GM12874 (cell line): ENCODE results near the gene TNFRSF4.

ENCODE experiments used
- TF ChIP-seq, protein P1 (sequence below): IDR thresholded peaks from 2 replicates; pipeline ENCODE4 v1.5.1; 2011; ENCODE audit warnings: low read depth, mild to moderate bottlenecking, control low read depth, low read length, moderate library complexity; ENCODE audit not compliant: insufficient read depth

Gene TNFRSF4

DNA sequence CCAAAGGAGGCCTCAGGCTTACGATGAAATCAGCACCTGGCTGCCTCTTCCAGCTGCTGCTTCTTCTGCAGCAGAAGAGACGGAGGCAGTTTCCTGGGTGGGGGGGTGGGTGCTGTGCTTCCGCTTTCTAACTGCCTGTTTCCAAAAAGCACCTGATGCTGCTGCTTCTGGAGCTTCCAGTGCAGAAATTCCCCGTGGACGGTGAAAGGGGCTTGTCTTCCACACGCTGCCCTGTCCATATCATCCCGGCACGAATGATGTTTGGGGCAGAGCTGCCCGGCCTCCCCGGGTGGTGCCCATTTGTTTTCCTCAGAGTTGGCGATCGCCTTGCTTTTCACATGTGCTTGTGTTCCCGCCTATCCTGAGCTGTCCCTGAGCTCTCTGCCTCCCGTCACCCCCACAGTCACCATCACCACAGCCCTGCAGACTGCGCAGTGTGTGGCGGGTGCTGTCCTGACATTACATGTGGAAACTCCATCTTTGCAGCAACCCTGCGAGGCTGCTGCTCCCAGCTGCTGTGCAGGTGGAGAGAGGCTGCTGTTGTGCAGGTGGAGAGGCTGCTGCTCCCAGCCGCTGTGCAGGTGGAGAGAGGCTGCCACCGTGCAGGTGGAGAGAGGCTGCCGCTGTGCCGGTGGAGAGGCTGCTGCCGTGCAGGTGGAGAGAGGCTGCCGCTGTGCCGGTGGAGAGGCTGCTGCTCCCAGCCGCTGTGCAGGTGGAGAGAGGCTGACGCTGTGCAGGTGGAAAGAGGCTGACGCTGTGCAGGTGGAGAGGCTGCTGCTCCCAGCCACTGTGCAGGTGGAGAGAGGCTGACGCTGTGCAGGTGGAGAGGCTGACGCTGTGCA lies 38.5 kb downstream of the TNFRSF4 start:
- TF ChIP-seq, protein P1, sequence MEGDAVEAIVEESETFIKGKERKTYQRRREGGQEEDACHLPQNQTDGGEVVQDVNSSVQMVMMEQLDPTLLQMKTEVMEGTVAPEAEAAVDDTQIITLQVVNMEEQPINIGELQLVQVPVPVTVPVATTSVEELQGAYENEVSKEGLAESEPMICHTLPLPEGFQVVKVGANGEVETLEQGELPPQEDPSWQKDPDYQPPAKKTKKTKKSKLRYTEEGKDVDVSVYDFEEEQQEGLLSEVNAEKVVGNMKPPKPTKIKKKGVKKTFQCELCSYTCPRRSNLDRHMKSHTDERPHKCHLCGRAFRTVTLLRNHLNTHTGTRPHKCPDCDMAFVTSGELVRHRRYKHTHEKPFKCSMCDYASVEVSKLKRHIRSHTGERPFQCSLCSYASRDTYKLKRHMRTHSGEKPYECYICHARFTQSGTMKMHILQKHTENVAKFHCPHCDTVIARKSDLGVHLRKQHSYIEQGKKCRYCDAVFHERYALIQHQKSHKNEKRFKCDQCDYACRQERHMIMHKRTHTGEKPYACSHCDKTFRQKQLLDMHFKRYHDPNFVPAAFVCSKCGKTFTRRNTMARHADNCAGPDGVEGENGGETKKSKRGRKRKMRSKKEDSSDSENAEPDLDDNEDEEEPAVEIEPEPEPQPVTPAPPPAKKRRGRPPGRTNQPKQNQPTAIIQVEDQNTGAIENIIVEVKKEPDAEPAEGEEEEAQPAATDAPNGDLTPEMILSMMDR, result no peak

DNA sequence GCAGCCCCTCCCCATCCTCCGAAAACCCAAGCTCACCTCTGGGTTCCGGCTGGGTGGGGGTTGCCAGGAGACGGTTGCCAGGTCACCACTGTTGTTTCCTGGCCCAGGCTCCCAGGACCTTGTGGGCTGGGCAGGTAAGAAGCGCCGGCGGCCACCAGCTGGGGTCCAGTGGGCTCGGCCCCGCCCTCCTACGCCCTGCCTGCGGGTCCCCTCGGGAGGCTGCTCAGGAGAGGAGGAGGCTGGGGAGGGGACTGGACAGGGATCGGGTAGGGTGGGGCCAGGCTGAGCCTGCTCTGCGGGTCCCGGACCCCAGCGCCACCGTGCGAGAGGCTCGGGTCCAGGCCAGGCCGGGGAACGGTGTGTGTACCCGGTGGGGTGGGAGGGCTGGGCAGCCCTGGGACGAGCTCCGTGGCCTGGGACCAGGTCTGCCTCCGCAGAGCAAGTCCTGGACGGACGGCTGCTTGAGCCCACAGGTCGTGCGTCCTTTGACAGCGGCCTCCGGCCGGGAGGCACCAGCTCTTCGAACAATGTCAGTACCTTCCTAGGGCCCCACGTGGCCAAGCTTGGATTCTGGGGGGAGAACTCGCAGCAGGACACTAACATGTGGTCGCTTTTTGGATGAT lies 40.0 kb downstream of the TNFRSF4 start, which contains the start of gene TTLL10:
Gene TTLL10, plus strand, starts transcription at position 88 of the 623 bp plus-strand sequence. CDS start 5,336 bp downstream, outside the sequence.
- TF ChIP-seq, protein P1, result no peak

DNA sequence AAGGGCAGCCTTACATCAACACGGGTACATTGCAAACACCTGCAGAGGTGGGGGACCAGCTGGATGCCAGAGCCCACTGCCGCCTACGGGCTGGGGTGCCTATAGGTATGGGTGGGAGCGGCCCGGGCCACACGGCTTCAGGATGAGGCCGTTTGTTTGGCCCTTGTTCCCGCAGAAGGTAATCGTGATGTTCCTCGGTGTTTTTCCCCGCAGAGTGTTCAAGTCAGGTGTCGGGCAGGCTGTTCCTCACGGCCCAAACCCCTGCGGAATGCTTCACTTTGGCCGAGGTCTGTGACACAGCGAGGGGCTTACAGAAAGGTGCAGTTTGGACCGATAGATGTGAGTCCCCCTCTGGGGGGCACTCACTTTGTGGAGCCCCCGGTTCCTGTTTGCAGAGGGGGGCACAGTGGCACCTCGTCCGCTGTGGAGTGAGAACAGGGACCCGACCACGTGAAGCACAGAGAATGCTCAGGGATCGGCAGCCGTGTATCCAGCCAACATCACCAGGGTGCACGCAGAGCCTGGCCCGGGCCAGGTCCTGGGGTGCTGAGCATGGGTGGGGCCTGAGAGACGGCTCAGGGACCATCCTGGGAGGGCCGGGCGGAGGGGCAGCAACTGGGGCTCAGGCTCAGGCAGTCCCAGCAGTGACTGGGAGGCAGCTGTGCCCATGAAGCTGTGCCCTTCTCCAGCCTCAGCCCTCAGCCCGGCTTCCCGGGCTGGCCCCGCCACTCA lies 40.7 kb downstream of the TNFRSF4 start:
- TF ChIP-seq, protein P1, result no peak

GRCh38 chr1:1171546-1172340 lies 42.2 kb downstream of the TNFRSF4 start:
- TF ChIP-seq, protein P1, result no peak

DNA sequence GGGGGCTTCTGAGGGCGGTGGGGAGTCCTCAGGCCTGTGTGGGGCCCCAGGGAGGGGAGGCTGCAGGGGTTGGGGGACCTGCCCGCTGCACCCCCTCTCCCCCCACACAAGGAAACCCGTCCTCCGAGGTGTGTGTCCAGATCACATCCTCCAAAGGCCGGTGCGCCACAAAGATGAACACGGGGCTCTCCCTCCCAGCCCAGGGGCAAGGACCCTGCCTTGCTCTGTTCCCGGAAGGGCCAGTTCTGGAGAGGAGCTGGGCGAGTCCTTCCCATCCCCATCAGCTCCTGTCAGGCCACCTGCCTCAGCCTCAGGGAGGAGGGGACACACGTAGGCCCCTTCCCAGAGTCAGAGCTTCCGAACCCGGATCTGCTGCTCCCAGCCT lies 42.8 kb downstream of the TNFRSF4 start:
- TF ChIP-seq, protein P1, result no peak

DNA sequence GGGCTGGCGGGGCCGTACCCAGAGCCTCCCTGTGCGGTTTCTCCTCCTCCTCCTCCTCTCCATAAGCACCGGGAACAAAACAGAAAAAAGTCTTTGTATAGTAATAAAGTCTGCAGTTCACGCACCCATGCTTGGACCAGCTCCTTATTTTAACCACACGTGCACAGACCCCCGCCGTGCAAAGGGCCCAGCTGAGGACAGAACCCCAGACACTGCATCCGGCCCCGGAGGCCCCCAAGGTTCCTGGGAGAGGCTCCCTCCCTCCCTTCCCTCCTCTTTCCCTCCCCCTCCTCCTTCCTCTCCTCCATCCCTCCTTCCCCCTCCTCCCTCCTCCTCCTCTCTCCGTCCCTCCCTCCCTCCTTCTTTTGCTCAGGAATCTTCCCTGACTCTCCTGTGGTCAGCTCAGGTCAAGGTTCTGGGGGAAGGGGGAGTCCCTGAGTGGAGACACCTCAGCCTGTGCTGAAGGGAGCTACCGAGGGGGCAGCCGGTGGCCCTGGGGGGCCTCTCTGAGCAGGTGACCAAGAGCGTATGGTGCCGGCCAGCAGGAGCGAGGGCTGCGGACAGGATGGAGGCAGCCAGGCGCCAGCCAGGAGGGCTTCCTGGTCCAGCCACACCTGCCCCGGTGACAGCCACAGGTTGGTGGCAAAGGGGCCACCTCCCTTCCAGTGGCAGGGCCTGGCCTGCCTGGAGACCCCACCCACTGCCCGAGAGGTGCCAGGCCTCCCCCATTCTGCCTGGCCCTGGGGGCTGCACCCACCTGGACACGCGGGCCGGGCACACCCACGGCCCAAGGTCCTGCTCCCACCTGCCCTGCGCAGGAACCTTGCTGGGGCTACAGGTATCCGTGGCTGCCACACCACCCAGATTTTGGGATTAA lies 43.5 kb downstream of the TNFRSF4 start:
- TF ChIP-seq, protein P1, result no peak
